ENCODE measurements around the gene VGLL2. TPM values are rescaled to one million over a fixed set of nuclear protein-coding genes. Genes with fewer than 3 reads are reported as not detected.

VGLL2 gene
- total RNA-seq, 1 experiment from 2014 or later, result not detected

GRCh38 chr6:117270843-117271507 lies 5.6 kb downstream of the VGLL2 start:
- Histone ChIP-seq H3K9ac (ENCODE audit: low read length) (no peak overlapping the region), H4K20me1 (ENCODE audit: insufficient read depth, low read depth, low read length) (no peaks in the 10 kb centered on the region), H3K4me3 (ENCODE audit: low read length) (no peak overlapping the region), H2AFZ (ENCODE audit: low read length) (no peak overlapping the region), H3K36me3 (ENCODE audit: insufficient read depth, low read length) (no peaks in the 10 kb centered on the region), H3K79me2 (ENCODE audit: low read length) (no peaks in the 10 kb centered on the region), H3K27ac (ENCODE audit: low read length) (no peak overlapping the region), H3K9me3 (ENCODE audit: low read length) (no peaks in the 10 kb centered on the region), H3K4me2 (ENCODE audit: low read depth, low read length, poor library complexity, severe bottlenecking) (no peak overlapping the region), H3K9me2 (replicated peaks; ENCODE audit: insufficient read depth, low read length) (no peaks in the 10 kb centered on the region), H3K4me1 (ENCODE audit: low read length) (no peaks in the 10 kb centered on the region), H3K27me3 (ENCODE audit: low read length) (no peaks in the 10 kb centered on the region)
- no peak for DNase-seq

GRCh38 chr6:117272032-117272866 lies 6.9 kb downstream of the VGLL2 start:
- H3K27ac ChIP-seq (ENCODE audit: low read length), result no peak overlapping the region
- no peak for DNase-seq

GRCh38 chr6:117272891-117273290 lies 7.5 kb downstream of the VGLL2 start:
- Histone ChIP-seq H4K20me1 (ENCODE audit: insufficient read depth, low read depth, low read length) (no peaks in the 10 kb centered on the region), H3K4me3 (ENCODE audit: low read length) (no peak overlapping the region), H3K9ac (ENCODE audit: low read length) (no peak overlapping the region), H2AFZ (ENCODE audit: low read length) (no peak overlapping the region), H3K79me2 (ENCODE audit: low read length) (no peaks in the 10 kb centered on the region), H3K4me1 (ENCODE audit: low read length) (no peaks in the 10 kb centered on the region), H3K27ac (ENCODE audit: low read length) (no peak overlapping the region), H3K36me3 (ENCODE audit: insufficient read depth, low read length) (no peaks in the 10 kb centered on the region), H3K4me2 (ENCODE audit: low read depth, low read length, poor library complexity, severe bottlenecking) (no peak overlapping the region), H3K9me3 (ENCODE audit: low read length) (no peaks in the 10 kb centered on the region), H3K9me2 (replicated peaks; ENCODE audit: insufficient read depth, low read length) (no peaks in the 10 kb centered on the region), H3K27me3 (ENCODE audit: low read length) (no peaks in the 10 kb centered on the region)
- no peak for DNase-seq

More at GRCh38 chr6:117272032-117272866, 6.9 kb downstream of the VGLL2 start:
- no peaks in the 10 kb centered on the region for H3K79me2 ChIP-seq (ENCODE audit: low read length)
- no peaks in the 10 kb centered on the region for H3K9me3 ChIP-seq (ENCODE audit: low read length)
- H3K27me3 ChIP-seq (ENCODE audit: low read length), result no peaks in the 10 kb centered on the region
- H3K9me2 ChIP-seq (replicated peaks; ENCODE audit: insufficient read depth, low read length), result no peaks in the 10 kb centered on the region
- no peaks in the 10 kb centered on the region for H3K4me1 ChIP-seq (ENCODE audit: low read length)
- no peak overlapping the region for H2AFZ ChIP-seq (ENCODE audit: low read length)
- no peak overlapping the region for H3K9ac ChIP-seq (ENCODE audit: low read length)
- no peaks in the 10 kb centered on the region for H4K20me1 ChIP-seq (ENCODE audit: insufficient read depth, low read depth, low read length)
- H3K4me3 ChIP-seq (ENCODE audit: low read length), result no peak overlapping the region
- no peaks in the 10 kb centered on the region for H3K36me3 ChIP-seq (ENCODE audit: insufficient read depth, low read length)
- H3K4me2 ChIP-seq (ENCODE audit: low read depth, low read length, poor library complexity, severe bottlenecking), result no peak overlapping the region

GRCh38 chr6:117275205-117275604 lies 9.8 kb downstream of the VGLL2 start:
- no peaks in the 10 kb centered on the region for H4K20me1 ChIP-seq (ENCODE audit: insufficient read depth, low read depth, low read length)
- H3K4me1 ChIP-seq (ENCODE audit: low read length), result no peaks in the 10 kb centered on the region

GRCh38 chr6:117275711-117276110 lies 10.4 kb downstream of the VGLL2 start:
- H3K27me3 ChIP-seq (ENCODE audit: low read length), result no peaks in the 10 kb centered on the region
- no peaks in the 10 kb centered on the region for H3K9me2 ChIP-seq (replicated peaks; ENCODE audit: insufficient read depth, low read length)
- no peak overlapping the region for H3K4me3 ChIP-seq (ENCODE audit: low read length)
- H3K4me1 ChIP-seq (ENCODE audit: low read length), result no peaks in the 10 kb centered on the region
- H3K27ac ChIP-seq (ENCODE audit: low read length), result no peak overlapping the region
- no peak overlapping the region for H3K4me2 ChIP-seq (ENCODE audit: low read depth, low read length, poor library complexity, severe bottlenecking)
- no peak for DNase-seq
- H3K9ac ChIP-seq (ENCODE audit: low read length), result no peak overlapping the region
- H3K9me3 ChIP-seq (ENCODE audit: low read length), result no peaks in the 10 kb centered on the region
- no peaks in the 10 kb centered on the region for H4K20me1 ChIP-seq (ENCODE audit: insufficient read depth, low read depth, low read length)
- H2AFZ ChIP-seq (ENCODE audit: low read length), result no peak overlapping the region
- H3K79me2 ChIP-seq (ENCODE audit: low read length), result no peaks in the 10 kb centered on the region
- H3K36me3 ChIP-seq (ENCODE audit: insufficient read depth, low read length), result no peaks in the 10 kb centered on the region

More at GRCh38 chr6:117275205-117275604, 9.8 kb downstream of the VGLL2 start:
- H3K36me3 ChIP-seq (ENCODE audit: insufficient read depth, low read length), result no peaks in the 10 kb centered on the region
- H3K9me3 ChIP-seq (ENCODE audit: low read length), result no peaks in the 10 kb centered on the region
- no peaks in the 10 kb centered on the region for H3K9me2 ChIP-seq (replicated peaks; ENCODE audit: insufficient read depth, low read length)
- no peaks in the 10 kb centered on the region for H3K79me2 ChIP-seq (ENCODE audit: low read length)
- H2AFZ ChIP-seq (ENCODE audit: low read length), result no peak overlapping the region
- no peak overlapping the region for H3K4me2 ChIP-seq (ENCODE audit: low read depth, low read length, poor library complexity, severe bottlenecking)
- H3K27me3 ChIP-seq (ENCODE audit: low read length), result no peaks in the 10 kb centered on the region
- no peak overlapping the region for H3K27ac ChIP-seq (ENCODE audit: low read length)
- H3K9ac ChIP-seq (ENCODE audit: low read length), result no peak overlapping the region
- no peak for DNase-seq
- H3K4me3 ChIP-seq (ENCODE audit: low read length), result no peak overlapping the region

GRCh38 chr6:117276778-117277316 lies 11.5 kb downstream of the VGLL2 start:
- H3K36me3 ChIP-seq (ENCODE audit: insufficient read depth, low read length), result no peaks in the 10 kb centered on the region
- H3K27me3 ChIP-seq (ENCODE audit: low read length), result no peaks in the 10 kb centered on the region
- H3K9ac ChIP-seq (ENCODE audit: low read length), result no peak overlapping the region
- no peaks in the 10 kb centered on the region for H3K79me2 ChIP-seq (ENCODE audit: low read length)
- H3K9me3 ChIP-seq (ENCODE audit: low read length), result no peaks in the 10 kb centered on the region
- H4K20me1 ChIP-seq (ENCODE audit: insufficient read depth, low read depth, low read length), result no peaks in the 10 kb centered on the region
- no peak overlapping the region for H3K27ac ChIP-seq (ENCODE audit: low read length)
- H2AFZ ChIP-seq (ENCODE audit: low read length), result no peak overlapping the region
- H3K4me2 ChIP-seq (ENCODE audit: low read depth, low read length, poor library complexity, severe bottlenecking), result no peak overlapping the region
- no peaks in the 10 kb centered on the region for H3K4me1 ChIP-seq (ENCODE audit: low read length)
- no peaks in the 10 kb centered on the region for H3K9me2 ChIP-seq (replicated peaks; ENCODE audit: insufficient read depth, low read length)
- DNase-seq, result no peak
- H3K4me3 ChIP-seq (ENCODE audit: low read length), result no peak overlapping the region

GRCh38 chr6:117280922-117281321 lies 15.6 kb downstream of the VGLL2 start:
- H2AFZ ChIP-seq (ENCODE audit: low read length), result no peak overlapping the region
- H3K4me2 ChIP-seq (ENCODE audit: low read depth, low read length, poor library complexity, severe bottlenecking), result no peak overlapping the region

GRCh38 chr6:117288083-117288715 lies 22.8 kb downstream of the VGLL2 start:
- Histone ChIP-seq H3K9ac (ENCODE audit: low read length) (no peak overlapping the region), H3K27me3 (ENCODE audit: low read length) (no peaks in the 10 kb centered on the region), H4K20me1 (ENCODE audit: insufficient read depth, low read depth, low read length) (no peaks in the 10 kb centered on the region), H3K4me2 (ENCODE audit: low read depth, low read length, poor library complexity, severe bottlenecking) (no peak overlapping the region), H3K36me3 (ENCODE audit: insufficient read depth, low read length) (no peaks in the 10 kb centered on the region), H3K4me3 (ENCODE audit: low read length) (no peak overlapping the region), H3K9me2 (replicated peaks; ENCODE audit: insufficient read depth, low read length) (no peaks in the 10 kb centered on the region), H3K4me1 (ENCODE audit: low read length) (no peaks in the 10 kb centered on the region), H3K79me2 (ENCODE audit: low read length) (no peaks in the 10 kb centered on the region), H2AFZ (ENCODE audit: low read length) (no peak overlapping the region), H3K27ac (ENCODE audit: low read length) (no peak overlapping the region), H3K9me3 (ENCODE audit: low read length) (no peaks in the 10 kb centered on the region)
- DNase-seq, result no peak

More at GRCh38 chr6:117280922-117281321, 15.6 kb downstream of the VGLL2 start:
- H3K79me2 ChIP-seq (ENCODE audit: low read length), result no peaks in the 10 kb centered on the region
- DNase-seq, result no peak
- H3K27me3 ChIP-seq (ENCODE audit: low read length), result no peaks in the 10 kb centered on the region
- H3K27ac ChIP-seq (ENCODE audit: low read length), result no peak overlapping the region
- H3K9ac ChIP-seq (ENCODE audit: low read length), result no peak overlapping the region
- H4K20me1 ChIP-seq (ENCODE audit: insufficient read depth, low read depth, low read length), result no peaks in the 10 kb centered on the region
- no peaks in the 10 kb centered on the region for H3K9me3 ChIP-seq (ENCODE audit: low read length)
- no peaks in the 10 kb centered on the region for H3K36me3 ChIP-seq (ENCODE audit: insufficient read depth, low read length)
- no peaks in the 10 kb centered on the region for H3K9me2 ChIP-seq (replicated peaks; ENCODE audit: insufficient read depth, low read length)
- no peak overlapping the region for H3K4me3 ChIP-seq (ENCODE audit: low read length)
- H3K4me1 ChIP-seq (ENCODE audit: low read length), result no peaks in the 10 kb centered on the region

Data from Karpas-422 (cell line).